ENCODE data around the gene PRDM4.

Gene PRDM4

GRCh38 chr12:107791465-107792089, 30.6 kb upstream of the PRDM4 start:
- ChIA-PET CTCF (no interaction called here), POLR2A (no interaction called here)
- no peaks in the 10 kb centered on the region for H3K36me3 ChIP-seq (ENCODE audit: control insufficient read depth in 2 of 2, insufficient read depth in 1 of 2, low read length in 2 of 2)
- no peaks in the 10 kb centered on the region for H3K9me3 ChIP-seq (ENCODE audit: control insufficient read depth, insufficient read depth, low read depth, low read length)
- H3K4me1 ChIP-seq (ENCODE audit: control insufficient read depth, insufficient read depth, low read length) = no peaks in the 10 kb centered on the region
- TF ChIP-seq SETDB1 (IDR thresholded peaks at IDR 0.05; ENCODE audit: insufficient read length, low read length) = peak; percentile 96
- TF ChIP-seq ZNF645 (tag by site-specific recombination; IDR thresholded peaks at IDR 0.05) = no peak
- TF ChIP-seq TRIM28 (IDR thresholded peaks at IDR 0.05; ENCODE audit: borderline replicate concordance, low read length) = peak; percentile 73; the same call in 1 of the 2 replicates
- H3K27ac ChIP-seq (ENCODE audit: extremely low read depth, low read depth, low read length) = no peak overlapping the region
- H3K4me3 ChIP-seq (ENCODE audit: low read depth, low read length) = no peak overlapping the region

GRCh38 chr12:107788690-107789458, 27.9 kb upstream of the PRDM4 start:
- no peak overlapping the region for H3K27ac ChIP-seq (ENCODE audit: extremely low read depth, low read depth, low read length)
- TF ChIP-seq ZNF239 (tag by site-specific recombination; IDR thresholded peaks at IDR 0.05) = no peak
- TF ChIP-seq ZNF626 (tag by site-specific recombination; IDR thresholded peaks at IDR 0.05) = no peak
- no peak for TF ChIP-seq KLF10 (tag by site-specific recombination; IDR thresholded peaks at IDR 0.05)
- no peak for TF ChIP-seq ZNF433 (tag by site-specific recombination; IDR thresholded peaks at IDR 0.05; ENCODE audit: low read depth)
- TF ChIP-seq INSM2 (tag by site-specific recombination; IDR thresholded peaks at IDR 0.05) = no peak
- no peak for TF ChIP-seq SCRT2 (tag by site-specific recombination; IDR thresholded peaks at IDR 0.05)
- TF ChIP-seq KLF7 (tag by site-specific recombination; IDR thresholded peaks at IDR 0.05; ENCODE audit: borderline replicate concordance) = no peak
- TF ChIP-seq ZNF140 (tag by site-specific recombination; IDR thresholded peaks at IDR 0.05) = no peak
- TF ChIP-seq ZNF266 (tag by site-specific recombination; IDR thresholded peaks at IDR 0.05; ENCODE audit: low read depth) = no peak
- no peak for TF ChIP-seq ZNF561 (tag by site-specific recombination; IDR thresholded peaks at IDR 0.05; ENCODE audit: borderline replicate concordance)
- TF ChIP-seq AEBP2 (tag by site-specific recombination; IDR thresholded peaks at IDR 0.05; ENCODE audit: borderline replicate concordance) = no peak
- no peak for TF ChIP-seq ZNF558 (tag by site-specific recombination; IDR thresholded peaks at IDR 0.05)
- TF ChIP-seq ZNF404 (tag by site-specific recombination; IDR thresholded peaks at IDR 0.05) = no peak
- TF ChIP-seq ZNF350 (tag by site-specific recombination; IDR thresholded peaks at IDR 0.05) = no peak
- TF ChIP-seq ZNF184 (tag by site-specific recombination; IDR thresholded peaks at IDR 0.05) = no peak
- TF ChIP-seq ZBTB48 (tag by site-specific recombination; IDR thresholded peaks at IDR 0.05) = no peak
- TF ChIP-seq ZNF830 (tag by site-specific recombination; IDR thresholded peaks at IDR 0.05; ENCODE audit: low read depth) = no peak
- TF ChIP-seq SALL2 (tag by site-specific recombination; IDR thresholded peaks at IDR 0.05; ENCODE audit: borderline replicate concordance) = no peak
- TF ChIP-seq ZNF449 (tag by site-specific recombination; IDR thresholded peaks at IDR 0.05) = no peak
- no peak for TF ChIP-seq BCL11A (tag by site-specific recombination; IDR thresholded peaks at IDR 0.05; ENCODE audit: low read depth)
- no peaks in the 10 kb centered on the region for H3K9me3 ChIP-seq (ENCODE audit: control insufficient read depth, insufficient read depth, low read depth, low read length)
- no peaks in the 10 kb centered on the region for H3K36me3 ChIP-seq (ENCODE audit: control insufficient read depth in 2 of 2, insufficient read depth in 1 of 2, low read length in 2 of 2)
- no peaks in the 10 kb centered on the region for H3K4me1 ChIP-seq (ENCODE audit: control insufficient read depth, insufficient read depth, low read length)
- POLR2A ChIA-PET = no interaction called here
- H3K4me3 ChIP-seq (ENCODE audit: low read depth, low read length) = no peak overlapping the region
- CTCF ChIA-PET = no interaction called here

Measured in HEK293 (cell line).